Measurements from ENCODE around the gene MSL3. TPM values are rescaled to one million over a fixed set of nuclear protein-coding genes. Genes with fewer than 3 reads are reported as not detected.

The MSL3 gene
- total RNA-seq, 2 donors from 2014 or later: 10.5 to 11.2 TPM

GRCh38 chrX:11792461-11793421 is 34.7 kb downstream of the MSL3 start:
- no peaks in the 10 kb centered on the region for H3K9me3 ChIP-seq
- H3K27me3 ChIP-seq: no peaks in the 10 kb centered on the region
- intact Hi-C loops (cut with DNase I): no loop called here
- WGBS, 2 donors: 10 to 20% methylated on average over 4 to 8 of the region's 8 CpGs
- no peak overlapping the region for H3K27ac ChIP-seq
- TF ChIP-seq POLR2A (IDR thresholded peaks at IDR 0.05): no peak
- TF ChIP-seq CTCF (IDR thresholded peaks at IDR 0.05): no peak
- H3K36me3 ChIP-seq (replicated peaks in 1 of 2; ENCODE audit: insufficient read depth in 1 of 2, low read depth in 2 of 2): no peaks in the 10 kb centered on the region
- no peak overlapping the region for H3K4me3 ChIP-seq
- DNase-seq (peak in 3 of 4 donors; percentile 3 to 38 (median 18)), ATAC-seq (no peak)
- H3K4me1 ChIP-seq: no peaks in the 10 kb centered on the region

- WGBS, 2 donors: 57 to 64% methylated on average over 4 to 6 of the region's 6 CpGs
- Histone ChIP-seq H3K27me3 (no peaks in the 10 kb centered on the region), H3K4me3 (no peak overlapping the region), H3K36me3 (replicated peaks in 1 of 2; ENCODE audit: insufficient read depth in 1 of 2, low read depth in 2 of 2) (no peaks in the 10 kb centered on the region), H3K27ac (no peak overlapping the region), H3K9me3 (no peaks in the 10 kb centered on the region), H3K4me1 (no peaks in the 10 kb centered on the region)
- intact Hi-C loops (cut with DNase I): no loop called here
- TF ChIP-seq POLR2A (IDR thresholded peaks at IDR 0.05) (no peak), CTCF (IDR thresholded peaks at IDR 0.05) (no peak)
- DNase-seq: no peak
- no peak for ATAC-seq
Observed at GRCh38 chrX:11793734-11794133, 35.7 kb downstream of the MSL3 start.

- intact Hi-C loops (cut with DNase I): no loop called here
- Histone ChIP-seq H3K4me3 (no peak overlapping the region), H3K9me3 (no peaks in the 10 kb centered on the region), H3K27me3 (no peaks in the 10 kb centered on the region), H3K4me1 (no peaks in the 10 kb centered on the region), H3K36me3 (replicated peaks in 1 of 2; ENCODE audit: insufficient read depth in 1 of 2, low read depth in 2 of 2) (no peaks in the 10 kb centered on the region), H3K27ac (no peak overlapping the region)
- 41 to 54% methylated on average over 2 of the region's 2 CpGs for WGBS, 2 donors
- ATAC-seq: no peak
- TF ChIP-seq CTCF (IDR thresholded peaks at IDR 0.05): no peak
- no peak for TF ChIP-seq POLR2A (IDR thresholded peaks at IDR 0.05)
- DNase-seq: no peak
Observed at GRCh38 chrX:11813341-11813740, 55.3 kb downstream of the MSL3 start.

Other genes starting within 250 kb of the MSL3 start
- gene ARHGAP6, start 92.3 kb upstream of the MSL3 start, total RNA-seq: 10 to 100 TPM in 1 of 2 donors, 1 to 10 TPM in 1; 2.3 to 10.9 TPM